HG03442 (cell line): ENCODE results near the gene TMEM245.
A peak's percentile ranks its signal among the peaks of the same experiment; 100 is the strongest.
"Not testable (repeated sequence)": the region's sequence is repeated elsewhere in the genome, so short reads cannot be mapped to it uniquely, and the experiment has no call there.

Experiments
- ATAC-seq: cut with Tn5 transposase; IDR thresholded peaks from one replicate; pipeline ENCODE4 v1.9.1; 2021; ENCODE audit warnings: mild to moderate bottlenecking, moderate library complexity; ENCODE audit not compliant: unreplicated experiment

Gene TMEM245

GRCh38 chr9:109003116-109003515 lies 116.6 kb downstream of the TMEM245 start:
- ATAC-seq, result no peak

DNA sequence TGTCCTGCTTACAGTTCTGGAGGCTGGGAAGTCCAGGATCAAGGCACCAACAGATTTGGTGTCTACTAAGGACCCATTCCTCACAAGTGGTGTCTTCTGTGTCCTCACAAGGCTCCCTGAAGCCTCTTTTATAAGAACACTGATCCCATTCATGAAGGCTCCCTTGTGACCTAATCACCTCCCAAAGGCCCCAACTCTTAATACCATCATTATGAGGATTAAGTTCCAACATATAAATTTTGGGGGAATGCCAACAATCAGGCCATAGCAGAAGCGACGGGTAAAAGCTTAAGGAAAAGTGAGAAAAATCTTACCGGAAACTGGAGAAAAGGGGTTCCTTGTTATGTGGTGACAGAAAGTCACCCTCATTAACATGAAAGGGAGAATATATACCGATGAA lies 117.6 kb downstream of the TMEM245 start:
- ATAC-seq, result no peak

DNA sequence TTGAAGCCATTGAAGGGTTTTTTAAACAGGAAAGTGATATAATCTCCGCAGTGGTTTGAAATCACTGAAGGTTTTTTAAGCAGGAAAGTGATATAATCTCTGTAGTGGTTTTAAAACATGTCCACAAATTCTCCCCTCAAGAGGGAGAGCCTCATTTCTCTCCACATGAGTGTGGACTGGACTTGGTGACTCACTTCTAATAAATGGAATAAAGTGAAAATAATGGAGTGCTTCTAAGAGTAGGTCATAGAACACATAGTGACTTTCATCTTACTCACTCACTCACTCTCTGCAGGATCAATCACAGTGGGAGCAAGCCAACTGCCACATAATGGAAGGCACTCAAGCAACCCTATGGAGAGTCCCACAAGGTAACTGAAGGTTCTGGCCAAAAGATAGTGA lies 118.5 kb downstream of the TMEM245 start:
- no peak for ATAC-seq

- ATAC-seq, result no peak
Measured at GRCh38 chr9:108997112-108997511, 122.6 kb downstream of the TMEM245 start.

- no peak for ATAC-seq
Measured at GRCh38 chr9:108996643-108997042, 123.1 kb downstream of the TMEM245 start.

DNA sequence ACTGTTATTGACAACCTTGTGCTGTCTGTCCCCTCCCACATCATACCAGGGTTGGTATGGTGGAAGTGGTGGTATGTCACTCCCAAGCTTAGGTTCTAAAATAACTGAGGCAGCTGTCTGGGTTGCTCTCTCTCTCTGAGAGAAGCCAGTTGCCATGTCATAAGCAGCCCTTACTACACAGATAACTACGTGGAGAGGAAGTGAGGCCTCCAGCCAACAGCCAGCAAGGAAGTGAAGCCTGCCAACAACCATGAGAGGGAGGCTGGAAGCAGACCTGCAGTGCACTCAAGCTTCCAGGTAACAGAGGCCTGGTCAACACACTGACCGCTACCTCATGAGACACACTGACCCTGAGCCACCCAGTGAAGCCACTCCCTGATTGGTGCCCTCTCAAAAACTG lies 125.1 kb downstream of the TMEM245 start:
- ATAC-seq, result peak; percentile 72

DNA sequence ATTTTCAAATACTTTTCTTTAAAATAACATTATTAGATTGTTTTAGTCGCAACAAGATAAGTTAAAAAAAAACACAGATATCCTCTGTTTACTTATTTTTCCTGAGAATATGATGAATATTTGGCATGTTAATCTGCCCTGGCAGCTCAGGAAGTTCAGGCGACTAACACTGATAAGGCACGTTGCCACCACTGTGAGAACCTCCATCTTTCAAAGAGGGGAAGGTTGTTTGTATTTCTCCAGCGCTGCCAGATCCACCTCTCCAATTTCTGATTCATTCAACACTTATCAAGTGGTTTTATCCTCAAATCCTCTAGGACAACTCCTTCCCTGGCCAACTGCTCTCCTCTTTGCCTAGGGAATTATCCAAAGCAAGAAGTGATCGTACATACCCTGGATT lies 128.3 kb downstream of the TMEM245 start:
- ATAC-seq, result no peak

DNA sequence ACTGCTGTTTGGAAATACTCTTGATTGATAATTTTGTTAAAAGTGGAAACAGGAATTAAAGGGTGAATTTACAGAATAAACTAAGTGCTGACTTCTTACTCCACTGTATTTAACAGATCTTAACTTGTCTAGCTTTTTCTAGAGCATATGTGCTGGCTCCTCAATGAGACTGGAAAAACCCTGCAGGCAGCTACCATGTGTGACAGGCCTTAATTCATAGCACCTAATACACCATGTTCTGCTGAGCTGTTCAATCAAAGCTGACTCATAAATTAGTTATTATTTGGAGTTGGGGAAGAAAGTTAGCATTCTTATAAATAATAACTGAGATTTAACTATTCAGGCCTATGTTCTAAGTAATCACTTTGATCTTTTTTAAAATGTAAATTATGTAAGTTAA lies 135.9 kb downstream of the TMEM245 start:
- ATAC-seq, result no peak

GRCh38 chr9:108980893-108981292 lies 138.9 kb downstream of the TMEM245 start:
- no peak for ATAC-seq

DNA sequence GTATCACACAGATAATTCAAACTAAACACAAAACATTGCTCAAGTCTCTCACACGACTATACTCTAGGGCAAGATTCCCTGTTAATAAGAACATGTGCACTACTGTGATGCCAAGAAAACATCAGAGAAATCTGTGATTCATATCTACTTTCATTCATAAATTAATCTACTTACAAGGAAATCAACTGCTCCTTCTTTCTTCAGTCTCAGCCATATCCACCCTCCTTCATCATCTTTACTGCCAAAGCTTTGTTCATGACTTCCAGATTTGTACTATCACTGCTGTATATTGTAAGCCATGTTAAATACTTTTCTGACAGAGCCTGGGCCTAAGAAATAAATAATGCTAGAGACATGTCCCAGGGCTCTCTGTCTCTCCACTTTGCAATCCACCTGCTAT lies 141.5 kb downstream of the TMEM245 start:
- no peak for ATAC-seq

GRCh38 chr9:108973895-108974294 lies 145.9 kb downstream of the TMEM245 start:
- no peak for ATAC-seq

DNA sequence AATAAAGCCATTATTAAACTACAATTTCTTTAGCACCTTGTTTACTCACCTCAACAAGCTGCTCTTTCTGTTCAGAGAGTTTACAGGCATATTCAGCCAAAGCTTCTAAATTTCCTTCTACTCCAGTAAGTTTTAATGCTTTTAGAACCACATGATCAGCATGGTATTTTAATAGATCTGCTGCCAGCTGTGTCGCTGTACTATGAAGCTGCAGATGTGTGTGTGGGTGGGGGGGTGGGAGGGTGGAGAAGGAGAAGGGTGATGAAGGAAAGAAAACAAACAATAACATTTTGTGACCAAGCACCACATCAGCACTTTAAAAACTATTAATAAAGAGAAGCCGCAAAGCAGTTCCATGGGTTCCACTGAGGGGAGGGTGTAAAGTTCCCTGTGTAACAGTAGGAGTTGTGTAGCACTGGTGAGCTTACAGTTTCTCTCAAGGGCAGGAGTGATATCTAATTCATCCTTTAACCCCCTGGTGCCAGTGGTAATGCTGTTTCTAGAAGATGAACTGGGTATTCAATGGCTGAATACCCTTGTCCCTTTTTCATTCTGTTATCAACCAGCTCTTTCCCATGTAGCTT lies 147.0 kb downstream of the TMEM245 start:
- no peak for ATAC-seq

- no peak for ATAC-seq
Measured at GRCh38 chr9:108972186-108972585, 147.6 kb downstream of the TMEM245 start.

DNA sequence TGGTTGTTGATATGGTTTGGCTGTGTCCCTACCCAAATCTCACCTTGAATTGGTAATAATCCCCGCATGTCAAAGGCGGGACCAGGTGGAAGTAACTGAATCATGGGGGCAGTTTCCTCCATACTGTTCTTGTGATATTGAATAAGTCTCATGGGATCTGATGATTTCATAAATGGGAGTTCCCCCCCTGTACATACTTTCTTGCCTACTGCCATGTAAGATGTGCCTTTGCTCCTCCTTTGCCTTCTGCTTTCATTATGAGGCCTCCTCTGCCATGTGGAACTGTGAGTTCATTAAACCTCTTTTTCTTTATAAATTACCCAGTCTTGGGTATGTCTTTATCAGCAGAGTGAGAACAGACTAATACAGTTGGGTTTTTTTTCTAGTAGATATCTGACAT lies 148.4 kb downstream of the TMEM245 start:
- ATAC-seq, result not testable (repeated sequence)

DNA sequence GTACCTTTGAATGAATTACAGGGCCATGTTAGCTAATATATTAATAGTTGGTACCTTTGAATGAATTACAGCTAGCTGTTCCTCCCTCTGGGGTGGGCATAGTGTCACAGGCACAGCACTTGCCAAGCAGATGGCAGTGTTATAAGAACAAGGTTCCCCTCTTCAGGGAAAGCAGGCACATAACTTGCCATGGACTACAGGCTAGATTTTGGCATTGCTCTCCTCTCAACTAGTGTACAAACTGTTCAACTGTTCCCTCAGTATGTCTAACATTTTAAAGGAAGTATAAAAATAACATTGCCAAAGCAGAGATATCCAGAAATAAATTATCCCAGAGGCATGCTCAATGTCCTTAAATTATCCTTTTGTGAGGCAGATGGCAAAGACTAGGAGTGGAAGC lies 151.8 kb downstream of the TMEM245 start:
- ATAC-seq, result no peak
